GM21786 (cell line): Measurements from ENCODE around the gene AIFM3.
"Not testable (repeated sequence)": the region's sequence is repeated elsewhere in the genome, so short reads cannot be mapped to it uniquely, and the experiment has no call there.

Source experiments
- ATAC-seq: cut with Tn5 transposase; IDR thresholded peaks from one replicate; pipeline ENCODE4 v1.9.1; 2021; ENCODE audit not compliant: unreplicated experiment

The AIFM3 gene, protein sequence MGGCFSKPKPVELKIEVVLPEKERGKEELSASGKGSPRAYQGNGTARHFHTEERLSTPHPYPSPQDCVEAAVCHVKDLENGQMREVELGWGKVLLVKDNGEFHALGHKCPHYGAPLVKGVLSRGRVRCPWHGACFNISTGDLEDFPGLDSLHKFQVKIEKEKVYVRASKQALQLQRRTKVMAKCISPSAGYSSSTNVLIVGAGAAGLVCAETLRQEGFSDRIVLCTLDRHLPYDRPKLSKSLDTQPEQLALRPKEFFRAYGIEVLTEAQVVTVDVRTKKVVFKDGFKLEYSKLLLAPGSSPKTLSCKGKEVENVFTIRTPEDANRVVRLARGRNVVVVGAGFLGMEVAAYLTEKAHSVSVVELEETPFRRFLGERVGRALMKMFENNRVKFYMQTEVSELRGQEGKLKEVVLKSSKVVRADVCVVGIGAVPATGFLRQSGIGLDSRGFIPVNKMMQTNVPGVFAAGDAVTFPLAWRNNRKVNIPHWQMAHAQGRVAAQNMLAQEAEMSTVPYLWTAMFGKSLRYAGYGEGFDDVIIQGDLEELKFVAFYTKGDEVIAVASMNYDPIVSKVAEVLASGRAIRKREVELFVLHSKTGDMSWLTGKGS

DNA sequence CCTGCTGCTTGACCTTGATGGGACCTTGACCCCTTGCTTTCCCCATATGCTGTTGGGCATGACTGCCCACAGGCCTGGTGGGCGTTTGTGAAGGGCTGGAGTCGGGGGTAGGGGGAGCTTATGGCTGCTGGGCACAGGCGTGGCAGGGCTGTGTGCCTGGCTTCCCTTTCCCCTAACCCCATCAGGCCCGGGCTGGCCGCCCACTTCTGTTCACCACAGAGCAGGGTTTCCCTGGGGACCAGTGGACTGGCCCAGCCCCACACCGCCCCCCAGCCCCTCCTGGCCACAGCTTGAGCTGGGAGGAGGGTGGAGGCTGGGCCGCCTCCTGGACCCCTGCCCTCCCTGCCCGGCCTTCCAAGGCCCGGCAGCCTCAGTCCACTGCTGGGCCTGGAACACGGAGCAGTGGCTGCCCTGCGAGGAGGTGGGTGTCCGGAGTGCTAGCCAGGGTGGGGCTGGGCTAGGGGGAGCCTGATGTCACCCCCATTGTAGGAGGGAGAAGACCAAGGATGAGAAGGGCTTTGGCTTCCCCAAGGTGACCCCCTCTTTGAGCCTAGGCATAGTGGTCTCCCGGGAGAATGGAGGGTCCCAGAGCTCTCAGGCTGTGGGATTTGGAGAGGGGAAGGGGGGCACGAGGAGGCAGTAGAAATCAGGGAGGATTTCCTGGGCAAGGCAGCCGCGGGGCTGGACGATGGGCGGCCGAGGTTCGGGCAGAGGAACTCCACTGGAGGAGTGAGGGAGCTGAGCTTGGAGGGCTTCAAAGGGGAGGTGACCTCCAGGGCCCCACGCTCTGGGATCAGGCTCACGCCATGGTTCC is at the start of gene AIFM3:
TSS of gene AIFM3 (plus strand) at position 373 of the 814 bp plus-strand sequence. CDS start 690 bp downstream, outside the sequence.
- no peak for ATAC-seq

DNA sequence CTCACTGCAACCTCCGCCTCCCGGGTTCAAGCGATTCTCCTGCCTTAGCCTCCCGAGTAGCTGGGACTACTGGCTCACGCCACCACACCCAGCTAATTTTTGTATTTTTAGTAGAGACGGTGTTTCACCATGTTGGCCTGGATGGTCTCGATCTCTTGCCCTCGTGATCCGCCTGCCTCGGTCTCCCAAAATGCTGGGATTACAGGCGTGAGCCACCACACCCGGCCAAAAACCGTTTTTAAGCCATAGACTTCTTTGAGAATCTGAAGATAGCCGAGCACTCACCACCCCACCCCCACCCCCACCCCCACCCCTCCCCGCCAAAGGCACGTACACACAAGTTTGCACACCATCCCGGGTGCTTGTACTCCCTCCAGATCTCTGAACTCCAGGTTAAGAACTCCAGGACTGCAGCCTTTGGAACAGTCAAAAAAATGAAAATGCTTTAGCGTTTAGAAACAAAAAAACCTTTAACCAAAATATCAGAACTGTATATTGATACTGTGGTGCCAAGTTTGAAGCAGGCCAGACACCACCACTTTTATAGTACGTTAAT is 48.3 kb upstream of the AIFM3 start:
- no peak for ATAC-seq

DNA sequence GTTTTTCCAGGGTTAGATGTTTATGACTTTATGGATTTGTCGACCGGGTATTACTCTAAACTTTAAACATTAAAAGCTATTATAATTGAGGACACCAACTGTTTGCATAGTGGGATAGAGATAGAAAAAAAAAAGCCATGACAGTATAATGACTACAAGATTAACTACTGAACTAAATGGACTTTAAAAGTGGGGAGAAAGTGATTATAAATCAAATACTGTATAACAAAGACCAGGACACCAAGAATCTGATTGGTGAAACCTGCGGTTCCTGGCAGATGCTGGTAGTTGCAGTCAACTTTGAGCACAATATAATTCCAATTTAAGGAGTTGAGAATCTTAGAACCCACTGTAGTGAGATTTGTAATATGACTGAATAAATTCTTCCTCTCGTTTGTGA is 47.3 kb upstream of the AIFM3 start:
- no peak for ATAC-seq

DNA sequence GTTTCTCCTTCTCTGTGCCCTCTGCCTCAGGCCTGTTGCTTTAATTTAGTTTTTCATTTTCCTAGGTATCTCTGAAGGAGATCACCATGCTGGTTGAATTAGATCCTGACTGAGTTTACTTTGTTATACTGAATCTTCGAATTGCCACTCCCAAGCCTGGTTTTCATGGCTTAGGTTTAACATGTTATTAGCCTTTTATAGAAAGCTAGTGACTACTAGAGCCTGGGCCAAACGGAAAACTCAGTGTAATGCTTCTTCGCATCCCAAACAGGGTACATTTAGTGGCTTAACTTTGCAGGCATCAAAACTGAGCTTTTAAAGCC is 46.2 kb upstream of the AIFM3 start:
- no peak for ATAC-seq

DNA sequence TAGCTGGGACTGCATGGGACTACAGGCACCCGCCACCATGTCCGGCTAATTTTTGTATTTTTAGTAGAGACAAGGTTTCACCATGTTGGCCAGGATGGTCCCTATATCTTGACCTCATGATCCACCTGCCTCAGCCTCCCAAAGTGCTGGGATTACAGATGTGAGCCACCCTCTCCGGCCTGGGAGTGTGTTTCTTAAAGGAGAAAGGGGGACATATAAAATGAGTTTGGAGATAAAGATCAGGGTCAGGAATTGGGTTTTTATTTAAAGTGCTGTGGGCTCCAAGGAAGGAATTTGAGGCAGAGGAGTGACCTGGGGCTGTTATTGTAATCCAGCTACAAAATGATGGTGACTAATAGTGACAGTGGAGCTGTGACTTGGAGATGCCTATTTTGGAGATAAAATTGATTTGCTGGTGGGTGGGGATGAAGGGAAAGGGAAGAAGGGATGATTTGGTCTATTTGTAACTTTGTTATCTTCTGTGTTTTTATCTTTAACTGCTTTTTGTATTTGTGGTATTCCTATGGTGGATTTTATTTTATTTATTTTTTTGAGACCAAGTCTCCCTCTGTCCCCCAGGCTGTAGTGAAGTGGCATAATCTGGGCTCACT is 44.8 kb upstream of the AIFM3 start:
- ATAC-seq, result no peak

DNA sequence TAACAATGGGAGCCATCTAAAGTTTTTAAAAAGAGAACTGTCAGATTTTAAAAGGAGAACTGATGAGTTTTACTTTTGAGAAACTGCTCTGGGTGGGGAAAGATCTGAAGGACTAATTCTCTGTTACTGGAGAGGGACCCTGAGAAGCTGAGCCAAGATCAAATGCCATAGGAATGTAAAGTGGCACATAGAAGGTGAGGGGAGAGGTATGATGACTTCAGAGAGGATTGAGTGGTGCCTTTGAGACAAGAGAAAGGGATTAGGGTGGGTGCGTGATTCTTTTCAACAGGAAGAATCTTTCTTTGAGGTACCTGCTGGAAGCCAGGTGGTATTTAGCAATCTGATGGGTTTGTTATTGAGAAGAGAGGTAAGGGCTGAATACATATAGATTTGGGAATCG is 40.8 kb upstream of the AIFM3 start:
- ATAC-seq, result no peak

DNA sequence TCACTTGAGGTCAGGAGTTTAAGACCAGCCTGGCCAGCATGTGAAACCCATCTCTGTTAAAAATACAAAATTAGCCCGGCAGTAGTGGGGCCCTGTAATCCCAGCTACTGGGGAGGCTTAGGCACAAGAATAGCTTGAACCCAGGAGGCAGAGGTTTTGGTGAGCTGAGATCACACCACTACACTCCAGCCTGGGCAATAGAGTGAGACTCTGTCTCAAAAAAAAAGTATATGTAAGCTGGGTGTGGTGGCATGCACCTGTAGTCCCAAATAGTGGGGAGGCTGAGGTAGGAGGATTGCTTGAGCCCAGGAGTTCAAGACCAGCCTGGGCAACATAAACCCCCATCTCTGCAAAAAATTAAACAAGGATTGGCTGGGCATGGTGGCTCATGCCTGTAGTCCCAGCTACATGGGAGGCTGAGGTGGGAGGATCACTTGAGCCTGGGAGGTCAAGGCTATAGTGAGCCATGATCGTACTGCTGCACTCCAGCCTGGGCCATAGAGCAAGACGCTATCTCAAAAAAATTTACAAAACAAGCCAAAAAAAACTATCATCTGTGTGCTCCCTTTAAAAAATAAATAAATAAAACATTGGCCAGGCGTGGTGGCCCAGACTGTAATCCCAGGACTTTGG is 39.0 kb upstream of the AIFM3 start:
- no peak for ATAC-seq

DNA sequence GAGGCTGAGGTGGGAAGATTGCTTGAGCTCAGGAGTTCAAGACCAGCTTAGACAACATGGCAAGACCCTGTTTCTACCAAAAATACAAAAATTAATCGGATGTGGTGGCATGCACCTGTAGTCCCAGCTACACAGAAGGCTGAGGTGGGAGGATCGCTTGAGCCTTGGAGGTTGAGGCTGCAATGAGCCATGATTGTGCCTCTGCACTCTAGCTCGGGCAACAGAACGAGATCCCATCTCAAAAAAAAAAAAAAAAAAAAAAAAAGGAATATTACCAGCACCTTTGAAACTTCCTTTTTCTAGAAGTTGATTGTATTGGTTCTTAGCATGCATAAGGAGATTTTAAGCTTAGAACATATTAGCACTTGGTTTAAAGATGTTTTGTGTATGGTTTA is 38.5 kb upstream of the AIFM3 start:
- no peak for ATAC-seq

DNA sequence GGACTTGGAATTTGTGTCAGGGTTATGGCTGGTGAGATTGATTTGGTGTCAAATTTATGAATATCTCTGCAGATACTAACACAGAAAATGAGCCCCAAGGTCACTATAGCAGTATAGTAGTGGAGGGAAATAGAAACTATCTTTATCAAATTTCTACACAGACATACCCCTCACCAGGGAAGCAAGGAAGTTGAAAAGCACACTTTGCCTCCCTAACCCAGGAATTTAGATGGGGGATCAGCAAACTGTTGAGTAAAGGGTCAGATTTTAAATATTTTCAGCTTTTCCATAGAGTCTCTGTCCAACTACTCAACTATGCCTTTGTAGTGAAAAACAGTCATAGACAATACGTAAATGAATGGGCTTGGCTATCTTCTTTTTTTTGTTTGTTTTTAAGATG is 37.1 kb upstream of the AIFM3 start:
- no peak for ATAC-seq

DNA sequence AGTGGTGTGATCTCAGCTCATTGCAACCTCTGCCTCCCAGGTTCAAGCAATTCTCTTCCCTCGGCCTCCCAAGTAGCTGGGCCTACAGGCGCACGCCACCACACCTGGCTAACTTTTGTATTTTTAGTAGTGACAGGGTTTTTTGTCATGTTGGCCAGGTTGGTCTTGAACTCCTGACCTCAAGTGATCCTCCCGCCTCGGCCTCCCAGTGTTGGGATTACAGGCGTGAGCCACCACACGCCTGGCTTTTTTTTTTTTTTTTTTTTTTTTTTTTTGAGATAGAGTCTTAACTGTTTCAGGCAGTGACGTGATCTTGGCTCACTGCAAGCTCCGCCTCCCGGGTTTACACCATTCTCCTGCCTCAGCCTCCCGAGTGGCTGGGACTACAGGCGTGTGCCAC is 36.6 kb upstream of the AIFM3 start:
- not testable (repeated sequence) for ATAC-seq

DNA sequence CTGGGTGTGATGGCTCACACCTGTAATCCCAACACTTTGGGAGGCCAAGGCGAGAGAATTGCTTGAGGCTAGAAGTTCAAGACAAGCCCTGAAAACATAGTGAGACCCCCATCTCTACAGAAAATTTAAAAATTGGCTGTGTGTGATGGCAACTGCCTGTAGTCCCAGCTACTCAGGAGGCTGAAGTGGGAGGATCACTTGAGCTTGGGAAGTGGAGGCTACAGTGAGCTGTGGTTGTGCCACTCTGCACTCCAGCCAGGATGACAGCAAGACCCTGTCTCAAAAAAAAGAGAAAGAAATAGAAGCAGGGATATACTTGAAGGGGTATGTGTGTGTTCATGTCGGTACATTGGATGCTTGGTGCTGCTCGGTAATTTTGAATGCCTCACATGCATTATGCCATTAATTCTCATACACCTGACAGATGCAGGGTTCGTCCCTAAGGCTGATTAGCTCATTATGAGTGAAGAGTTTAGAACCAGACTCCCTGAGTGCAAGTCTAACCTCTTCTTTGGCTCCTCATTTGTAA is 35.9 kb upstream of the AIFM3 start:
- ATAC-seq, result no peak

DNA sequence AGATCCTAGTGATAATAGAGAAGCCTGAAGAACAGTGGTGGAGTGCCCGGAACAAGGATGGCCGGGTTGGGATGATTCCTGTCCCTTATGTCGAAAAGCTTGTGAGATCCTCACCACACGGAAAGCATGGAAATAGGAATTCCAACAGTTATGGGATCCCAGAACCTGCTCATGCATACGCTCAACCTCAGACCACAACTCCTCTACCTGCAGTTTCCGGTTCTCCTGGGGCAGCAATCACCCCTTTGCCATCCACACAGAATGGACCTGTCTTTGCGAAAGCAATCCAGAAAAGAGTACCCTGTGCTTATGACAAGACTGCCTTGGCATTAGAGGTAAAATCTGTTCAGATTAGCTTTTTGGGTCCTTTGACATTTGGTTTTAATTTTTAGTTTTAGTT is 33.1 kb upstream of the AIFM3 start:
- no peak for ATAC-seq

DNA sequence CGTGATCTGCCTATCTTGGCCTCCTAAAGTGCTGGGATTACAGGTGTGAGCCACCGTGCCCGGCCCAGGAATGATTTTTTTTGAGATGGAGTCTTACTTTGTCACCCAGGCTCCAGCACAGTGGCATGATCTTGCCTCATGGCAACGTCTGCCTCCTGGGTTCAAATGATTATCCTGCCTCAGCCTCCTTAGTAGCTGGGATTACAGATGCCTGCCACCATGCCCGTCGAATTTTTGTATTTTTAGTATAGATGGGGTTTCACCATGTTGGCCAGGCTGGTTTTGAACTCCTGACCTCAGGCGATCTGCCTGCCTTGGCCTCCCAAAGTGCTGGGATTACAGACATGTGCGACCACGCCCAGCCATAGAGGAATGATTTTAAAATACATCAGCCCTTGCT is 32.0 kb upstream of the AIFM3 start:
- ATAC-seq, result not testable (repeated sequence)

DNA sequence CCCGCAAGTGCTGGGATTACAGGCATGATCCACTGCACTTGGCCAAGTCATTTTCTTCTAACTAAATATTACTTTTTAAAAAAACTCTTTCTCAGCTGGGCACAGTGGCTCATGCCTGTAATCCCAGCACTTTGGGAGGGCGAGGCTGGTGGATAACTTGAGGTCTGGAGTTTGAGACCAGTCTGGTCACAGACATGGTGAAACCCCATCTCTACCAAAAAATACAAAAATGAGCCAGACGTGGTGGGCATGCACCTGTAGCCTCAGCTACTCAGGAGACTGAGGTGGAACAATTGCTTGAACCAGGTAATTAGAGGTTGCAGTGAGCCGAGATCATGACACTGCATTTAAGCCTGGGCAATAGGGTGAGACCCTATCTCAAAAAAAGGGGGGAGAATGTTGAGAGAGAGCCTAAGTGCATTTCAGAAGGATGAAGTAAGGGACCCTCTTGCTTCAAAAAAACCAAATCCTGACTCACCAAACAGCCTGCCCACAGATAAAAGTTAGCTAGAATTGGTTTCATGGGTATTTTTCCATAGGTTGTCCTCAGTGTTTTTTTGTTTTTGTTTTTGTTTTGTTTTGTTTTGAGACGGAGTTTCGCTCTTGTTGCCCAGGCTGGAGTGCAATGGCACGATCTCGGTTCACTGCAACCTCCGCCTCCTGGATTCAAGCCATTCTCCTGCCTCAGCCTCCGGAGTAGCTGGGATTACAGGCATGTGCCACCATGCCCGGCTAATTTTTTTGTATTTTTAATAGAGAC is 31.1 kb upstream of the AIFM3 start:
- not testable (repeated sequence) for ATAC-seq

DNA sequence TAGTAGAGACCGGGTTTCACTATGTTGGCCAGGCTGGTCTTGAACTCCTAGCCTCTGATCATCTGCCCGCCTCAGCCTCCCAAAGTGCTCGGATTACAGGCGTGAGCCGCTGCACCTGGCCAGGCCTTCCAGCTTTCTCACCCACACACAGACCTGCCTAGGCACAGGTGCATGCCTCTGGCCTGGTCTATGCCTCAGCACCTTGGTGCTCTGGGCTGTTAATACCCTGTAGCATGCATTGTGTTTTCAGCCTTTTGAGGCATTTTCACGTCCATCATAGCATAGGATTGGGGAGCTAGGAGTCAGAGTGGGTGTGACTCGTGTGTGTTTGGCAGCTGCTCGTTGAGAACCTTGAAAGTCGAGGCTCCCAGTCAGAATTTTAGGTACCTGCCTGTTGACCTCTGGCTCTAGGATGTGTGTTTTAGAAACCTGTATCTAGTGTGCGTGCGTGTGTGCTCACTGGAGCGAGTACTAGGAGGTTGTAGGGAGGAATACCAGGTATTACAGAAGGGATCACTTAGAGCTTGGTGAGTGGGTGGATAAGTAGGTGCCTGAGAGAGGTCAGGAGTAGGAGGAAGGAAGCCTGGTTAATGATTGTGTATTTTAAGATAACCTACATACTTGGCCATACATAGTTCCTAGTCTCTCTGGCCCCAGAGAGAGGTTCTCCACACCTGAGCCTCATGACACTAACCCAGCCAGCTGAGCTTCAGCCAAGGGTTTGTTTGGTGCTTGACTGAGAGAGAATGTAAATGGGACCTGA is 29.8 kb upstream of the AIFM3 start:
- ATAC-seq, result no peak

DNA sequence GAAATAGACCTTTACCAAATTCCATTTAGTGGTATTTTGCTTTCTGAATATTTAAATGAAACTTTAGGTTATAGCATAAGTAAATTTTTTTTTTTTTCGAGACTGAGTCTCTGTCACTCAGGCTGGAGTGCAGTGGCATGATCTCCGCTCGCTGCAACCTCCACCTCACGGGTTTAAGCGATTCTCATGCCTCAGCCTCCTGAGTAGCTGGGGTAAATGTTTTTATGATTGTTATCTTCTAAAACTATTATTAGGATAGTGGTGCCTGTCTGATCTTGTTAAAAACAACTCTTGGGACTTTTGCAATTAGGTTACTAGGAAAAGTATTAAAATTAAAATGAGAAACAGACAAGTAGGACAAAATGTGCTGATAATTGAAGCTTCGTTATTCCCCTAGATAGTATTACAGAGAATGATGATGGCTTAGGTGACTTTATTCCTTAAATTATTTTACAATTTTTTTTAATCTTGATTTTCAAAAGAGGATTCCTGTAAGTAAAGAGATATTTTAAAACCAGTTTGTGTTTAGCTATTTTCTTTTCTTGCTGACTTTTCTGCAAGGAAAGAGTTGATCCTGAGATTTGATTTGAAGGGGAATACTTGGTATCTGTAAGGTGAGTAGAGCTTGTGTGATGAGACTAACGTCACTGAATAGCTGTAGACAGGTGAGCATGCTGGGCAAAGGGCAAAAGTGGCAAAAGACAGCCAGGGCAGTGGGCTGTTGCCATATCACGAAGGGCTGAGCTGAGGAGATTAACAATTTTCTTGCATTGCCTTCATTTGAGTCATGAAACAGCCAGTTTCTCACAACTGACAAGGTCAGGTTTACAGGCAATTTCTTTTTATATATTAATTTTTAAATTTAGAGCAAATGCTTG is 29.0 kb upstream of the AIFM3 start:
- no peak for ATAC-seq

DNA sequence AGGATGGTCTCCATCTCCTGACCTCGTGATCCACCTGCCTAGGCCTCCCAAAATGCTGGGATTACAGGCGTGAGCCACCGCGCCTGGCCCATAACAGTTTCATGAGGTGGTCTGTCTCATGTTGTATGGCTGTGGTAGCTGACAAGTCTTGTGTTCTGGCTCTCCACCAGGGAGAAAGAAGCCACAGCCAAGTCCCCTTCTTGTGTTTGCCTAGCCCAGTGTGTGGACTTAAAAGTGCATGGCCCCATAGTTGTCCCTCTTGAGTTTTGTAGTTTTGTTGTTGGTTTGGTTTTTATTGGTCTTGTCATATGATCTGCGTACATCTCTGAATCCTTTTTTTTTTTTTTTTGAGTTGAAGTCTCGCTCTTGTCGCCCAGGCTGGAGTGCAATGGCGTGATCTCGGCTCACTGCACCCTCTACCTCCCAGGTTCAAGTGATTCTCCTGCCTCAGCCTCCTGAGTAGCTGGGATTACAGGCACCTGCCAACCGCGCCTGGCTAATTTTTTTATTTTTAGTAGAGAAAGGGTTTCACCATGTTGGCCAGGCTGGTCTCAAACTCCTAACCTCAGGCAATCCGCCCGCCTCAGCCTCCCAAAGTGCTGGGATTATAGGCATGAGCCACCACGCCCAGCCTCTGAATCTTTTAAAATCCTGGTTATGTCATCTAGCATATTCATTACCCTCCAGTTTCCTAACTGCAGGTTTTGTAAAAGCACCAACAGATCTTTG is 27.4 kb upstream of the AIFM3 start:
- not testable (repeated sequence) for ATAC-seq
